CD4-positive, alpha-beta T cell treated with Interleukin-10 for 1 hour (primary cell): Measurements from ENCODE around the gene KRTCAP2.
"Not testable (repeated sequence)": the region's sequence is repeated elsewhere in the genome, so short reads cannot be mapped to it uniquely, and the experiment has no call there.

ENCODE experiments used
- DNase-seq: peaks from one replicate; pipeline ENCODE4 v3.0.0-alpha.2; 2020

KRTCAP2 gene

GRCh38 chr1:155198547-155198906, 25.4 kb upstream of the KRTCAP2 start:
- no peak for DNase-seq

GRCh38 chr1:155197901-155198546, 24.9 kb upstream of the KRTCAP2 start:
- no peak for DNase-seq

- DNase-seq: no peak
These were observed 24.0 kb upstream of the KRTCAP2 start for GRCh38 chr1:155196893-155197638.

- no peak for DNase-seq
These were observed 23.2 kb upstream of the KRTCAP2 start for GRCh38 chr1:155196103-155196892.

GRCh38 chr1:155195201-155196102, 22.3 kb upstream of the KRTCAP2 start:
- no peak for DNase-seq

- DNase-seq: not testable (repeated sequence)
These were observed 20.8 kb upstream of the KRTCAP2 start for GRCh38 chr1:155193991-155194240.

GRCh38 chr1:155193275-155193990, 20.3 kb upstream of the KRTCAP2 start:
- peak; percentile 88 for DNase-seq

- peak; percentile 77 for DNase-seq
These were observed 19.5 kb upstream of the KRTCAP2 start for GRCh38 chr1:155192346-155193274.

- no peak for DNase-seq
These were observed 18.8 kb upstream of the KRTCAP2 start for GRCh38 chr1:155191904-155192303.

GRCh38 chr1:155189926-155190325, 16.8 kb upstream of the KRTCAP2 start:
- not testable (repeated sequence) for DNase-seq

GRCh38 chr1:155188268-155188667, 15.2 kb upstream of the KRTCAP2 start:
- DNase-seq: no peak

GRCh38 chr1:155187456-155187891, 14.4 kb upstream of the KRTCAP2 start:
- DNase-seq: no peak

GRCh38 chr1:155186794-155187455, 13.8 kb upstream of the KRTCAP2 start:
- no peak for DNase-seq

GRCh38 chr1:155186067-155186793, 13.1 kb upstream of the KRTCAP2 start:
- no peak for DNase-seq

GRCh38 chr1:155185783-155186066, 12.6 kb upstream of the KRTCAP2 start:
- DNase-seq: no peak

- no peak for DNase-seq
These were observed 12.0 kb upstream of the KRTCAP2 start for GRCh38 chr1:155184835-155185782.

GRCh38 chr1:155184351-155184811, 11.3 kb upstream of the KRTCAP2 start:
- no peak for DNase-seq

- DNase-seq: no peak
These were observed 10.7 kb upstream of the KRTCAP2 start for GRCh38 chr1:155183775-155184221.
